T-helper 1 cell treated with Interleukin-12 subunit alpha and Interleukin-12 subunit beta and Interleukin-4 antibody, amounts not matched to agents 30 ng/mL and 1 ng/mL, for 36 hours (primary cell): ENCODE measurements around the gene ADAP1. TPM values are rescaled to one million over a fixed set of nuclear protein-coding genes. Genes with fewer than 3 reads are reported as not detected.

Source experiments
- total RNA-seq: library from RNA; stranded (reverse); gene quantifications from 2 replicates; pipeline ENCODE4 v1.2.3, GENCODE V29; 2022

Gene ADAP1
- total RNA-seq, 1 donor from 2014 or later, result 20.9 TPM

Other genes with a start within 250 kb of the ADAP1 start
- gene DNAAF5, start 228.0 kb downstream of the ADAP1 start, total RNA-seq, result 22.5 and 24.6 TPM in 2 replicates
- gene PRKAR1B, start 227.4 kb downstream of the ADAP1 start, total RNA-seq, result 22.2 and 25.2 TPM in 2 replicates
- 47.5 and 48.2 TPM in 2 replicates for gene SUN1, start 122.2 kb downstream of the ADAP1 start, total RNA-seq
- 33.7 and 45.8 TPM in 2 replicates for gene GET4, start 78.1 kb downstream of the ADAP1 start, total RNA-seq
- 17.5 and 18.9 TPM in 2 replicates for gene COX19, start 20.9 kb upstream of the ADAP1 start, total RNA-seq
- gene CYP2W1, start 28.5 kb upstream of the ADAP1 start, total RNA-seq, result not detected in 2 replicates
- gene GPR146, start 89.9 kb upstream of the ADAP1 start, total RNA-seq, result 14.5 and 15.4 TPM in 2 replicates
- gene GPER1, start 133.4 kb upstream of the ADAP1 start, total RNA-seq, result not detected in 2 replicates
- gene ZFAND2A, start 205.5 kb upstream of the ADAP1 start, total RNA-seq, result 21.8 and 25.1 TPM in 2 replicates